ENCODE measurements around the gene LBX2.

- TF ChIP-seq POLR2A (IDR thresholded peaks at IDR 0.05), result no peak
- TF ChIP-seq CTCF (IDR thresholded peaks at IDR 0.05 in 4 of 5, conservative IDR thresholded peaks at IDR 0.05 in 1 of 5), result peak in 4 of 5 experiments; percentile 18 to 29 (median 24)
Measured at GRCh38 chr2:74507145-74507925, 7.9 kb upstream of the LBX2 start, which contains the start of gene PCGF1.
